Measurements from ENCODE around the gene MEGF6. TPM values are rescaled to one million over a fixed set of nuclear protein-coding genes. Genes with fewer than 3 reads are reported as not detected.
A peak's percentile ranks its signal among the peaks of the same experiment; 100 is the strongest.
"Not testable (repeated sequence)": the region's sequence is repeated elsewhere in the genome, so short reads cannot be mapped to it uniquely, and the experiment has no call there.

Gene MEGF6
- total RNA-seq, 2 donors from 2014 or later = 4.9 to 6.8 TPM

DNA sequence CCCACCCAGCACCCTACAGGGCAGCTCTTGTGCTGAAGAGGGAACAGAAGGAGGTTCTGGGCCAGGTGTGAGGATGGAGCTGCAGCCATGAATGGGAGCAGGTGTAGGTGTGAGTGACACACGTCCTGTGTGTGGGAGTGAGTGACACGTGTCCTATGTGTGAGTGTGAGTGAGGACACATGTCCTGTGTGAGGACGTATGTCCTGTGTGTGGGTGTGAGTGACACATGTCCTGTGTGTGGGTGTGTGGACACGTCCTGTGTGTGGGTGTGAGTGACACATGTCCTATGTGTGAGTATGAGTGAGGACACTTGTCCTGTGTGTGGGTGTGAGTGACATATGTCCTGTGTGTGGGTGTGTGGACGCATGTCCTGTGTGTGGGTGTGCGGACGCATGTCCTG, 26.4 kb downstream of the MEGF6 start:
- DNase-seq (peak in 1 of 2 donors; percentile 40), ATAC-seq (replicated peaks in 1 of 2) (peak; percentile 72 to 80)
- Mint-ChIP-seq H3K36me3 (ENCODE audit: insufficient read depth in 2 of 2) (peaks cover 0 to 3% of the 10 kb centered on the region in 2 donors), H3K27me3 (ENCODE audit: low read depth) (no peaks in the 10 kb centered on the region), H3K9me3 (no peaks in the 10 kb centered on the region), H3K27ac (no peak overlapping the region), H3K4me3 (no peak overlapping the region), H3K4me1 (ENCODE audit: low read depth) (no peaks in the 10 kb centered on the region)

DNA sequence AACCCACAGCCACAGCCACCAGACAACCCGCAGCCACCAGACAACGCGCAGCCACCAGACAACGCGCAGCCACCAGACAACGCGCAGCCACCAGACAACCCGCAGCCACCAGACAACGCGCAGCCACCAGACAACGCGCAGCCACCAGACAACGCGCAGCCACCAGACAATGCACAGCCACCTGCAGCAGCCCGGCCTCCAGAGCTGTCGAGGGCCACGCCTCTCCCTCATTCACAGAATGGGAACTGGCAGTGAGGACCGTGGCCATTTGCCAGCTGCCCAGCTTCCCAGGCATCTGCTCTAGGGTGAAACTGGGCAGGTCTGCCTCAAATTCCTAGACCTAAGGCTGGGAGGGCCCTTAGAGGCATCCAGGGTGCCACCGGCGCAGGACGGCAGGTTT, 27.6 kb downstream of the MEGF6 start:
- ATAC-seq (replicated peaks in 1 of 2); H3K27ac Mint-ChIP-seq; H3K9me3 Mint-ChIP-seq; H3K4me3 Mint-ChIP-seq; H3K36me3 Mint-ChIP-seq (ENCODE audit: insufficient read depth in 2 of 2); DNase-seq; H3K4me1 Mint-ChIP-seq (ENCODE audit: low read depth); H3K27me3 Mint-ChIP-seq (ENCODE audit: low read depth): not testable (repeated sequence)

DNA sequence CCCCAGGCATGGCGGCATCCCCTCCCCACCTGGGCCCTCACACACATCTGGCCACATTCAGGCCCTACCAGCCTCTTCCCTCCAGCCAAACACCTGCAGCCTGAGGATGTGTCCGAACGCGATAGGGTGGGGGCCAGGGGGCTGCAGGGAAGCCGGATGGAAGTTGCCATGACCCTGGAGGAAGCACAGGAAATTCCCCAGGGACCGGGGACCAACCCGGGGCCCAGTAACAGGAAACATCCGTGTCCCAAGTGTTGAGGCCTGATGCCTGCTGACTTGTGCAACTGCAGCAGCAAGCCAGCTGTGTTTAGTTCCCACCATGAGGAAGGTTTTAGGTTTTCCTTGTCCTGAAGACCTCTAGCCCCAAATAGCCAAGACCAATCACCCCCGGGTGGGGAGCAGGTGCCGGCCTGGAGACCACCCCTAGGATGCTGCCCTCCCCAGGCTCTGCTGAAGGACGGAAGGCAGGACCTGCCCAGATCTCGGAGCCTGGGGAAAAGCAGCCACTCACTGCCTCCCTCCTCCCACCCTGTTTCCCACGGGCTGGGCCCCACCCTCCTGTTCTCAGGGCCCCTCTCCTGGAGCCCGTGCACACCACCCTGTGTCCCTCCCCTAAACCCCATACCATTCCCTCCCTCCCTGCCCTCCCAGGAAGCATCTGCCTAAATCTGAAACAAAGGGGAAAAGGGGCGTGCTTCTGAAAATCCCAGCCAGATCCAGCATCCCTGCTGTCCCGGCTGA, 29.8 kb downstream of the MEGF6 start:
- Mint-ChIP-seq H3K4me1 (ENCODE audit: low read depth) (no peaks in the 10 kb centered on the region), H3K27me3 (ENCODE audit: low read depth) (no peaks in the 10 kb centered on the region), H3K27ac (no peak overlapping the region), H3K9me3 (no peaks in the 10 kb centered on the region), H3K4me3 (no peak overlapping the region), H3K36me3 (ENCODE audit: insufficient read depth in 2 of 2) (peaks cover 0 to 3% of the 10 kb centered on the region in 2 donors)
- DNase-seq = no peak
- no peak for ATAC-seq (replicated peaks in 1 of 2)

DNA sequence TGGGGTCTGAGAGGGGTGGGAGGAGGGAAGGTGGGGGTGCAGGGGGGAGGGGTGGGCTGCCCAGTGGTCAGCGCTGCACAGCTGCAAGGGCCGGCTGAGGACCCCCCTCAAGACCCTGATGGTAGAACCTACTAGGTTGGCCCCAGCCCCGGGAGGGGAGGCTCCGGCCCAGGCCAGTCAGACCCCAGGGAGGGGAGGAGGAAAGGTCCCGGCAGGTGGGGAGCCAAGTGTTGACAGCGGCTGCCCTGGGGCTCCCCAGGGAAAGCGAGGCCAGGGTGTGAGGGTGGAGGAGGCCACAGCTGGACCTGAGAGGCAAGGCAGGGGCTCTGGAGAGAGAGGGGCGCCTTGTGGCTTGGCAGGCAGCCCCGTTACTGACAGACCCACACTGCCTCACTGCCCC, 31.1 kb downstream of the MEGF6 start:
- DNase-seq = no peak
- Mint-ChIP-seq H3K4me1 (ENCODE audit: low read depth) (no peaks in the 10 kb centered on the region), H3K4me3 (no peak overlapping the region), H3K9me3 (no peaks in the 10 kb centered on the region), H3K27ac (no peak overlapping the region), H3K27me3 (ENCODE audit: low read depth) (no peaks in the 10 kb centered on the region), H3K36me3 (ENCODE audit: insufficient read depth in 2 of 2) (peaks cover 0 to 3% of the 10 kb centered on the region in 2 donors)
- ATAC-seq (replicated peaks in 1 of 2) = no peak

DNA sequence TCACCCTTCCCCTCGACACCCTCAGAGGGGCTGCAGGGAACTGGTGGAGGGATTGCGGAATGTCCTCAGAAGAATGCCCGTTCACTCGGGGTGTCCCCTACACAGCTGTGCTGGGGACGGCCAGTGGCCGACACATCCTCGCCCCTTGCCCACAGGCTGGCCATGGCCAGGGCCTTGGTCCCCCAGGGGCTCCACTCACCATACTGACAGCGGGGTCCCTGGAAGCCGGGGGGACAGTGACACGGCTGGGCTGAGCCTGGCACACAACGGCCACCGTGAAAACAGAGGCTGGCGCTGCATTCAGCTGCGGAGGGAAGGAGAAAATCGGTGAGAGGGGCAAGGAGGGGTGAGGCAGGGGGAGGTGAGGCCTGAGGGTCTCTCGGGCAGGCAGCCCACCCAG, 31.7 kb downstream of the MEGF6 start:
- Mint-ChIP-seq H3K4me3 (no peak overlapping the region), H3K27me3 (ENCODE audit: low read depth) (no peaks in the 10 kb centered on the region), H3K4me1 (ENCODE audit: low read depth) (no peaks in the 10 kb centered on the region), H3K9me3 (no peaks in the 10 kb centered on the region), H3K27ac (no peak overlapping the region), H3K36me3 (ENCODE audit: insufficient read depth in 2 of 2) (peaks cover 0 to 3% of the 10 kb centered on the region in 2 donors)
- no peak for DNase-seq
- ATAC-seq (replicated peaks in 1 of 2) = no peak

DNA sequence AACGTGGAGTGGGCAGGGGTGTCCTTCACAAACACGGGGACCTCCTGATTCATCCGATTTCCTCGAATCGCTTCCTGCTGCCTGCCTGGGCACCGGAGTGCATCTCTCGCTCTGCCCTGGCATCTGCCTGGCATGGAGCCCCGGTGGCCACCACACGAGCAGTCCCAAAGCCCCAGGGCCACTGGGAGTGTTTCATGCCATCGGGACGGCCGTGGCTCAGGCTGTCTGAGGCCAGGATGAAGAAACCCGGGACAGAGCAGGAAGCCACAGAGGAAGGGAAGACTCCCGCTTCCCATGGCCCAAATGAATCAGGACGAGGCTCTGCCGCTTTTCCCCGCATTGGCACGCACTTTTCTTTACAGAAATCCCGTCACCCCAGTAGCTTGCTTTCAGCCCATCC, 32.4 kb downstream of the MEGF6 start:
- Mint-ChIP-seq H3K27ac (no peak overlapping the region), H3K27me3 (ENCODE audit: low read depth) (no peaks in the 10 kb centered on the region), H3K9me3 (no peaks in the 10 kb centered on the region), H3K4me3 (no peak overlapping the region), H3K36me3 (ENCODE audit: insufficient read depth in 2 of 2) (peaks cover 0 to 3% of the 10 kb centered on the region in 2 donors), H3K4me1 (ENCODE audit: low read depth) (no peaks in the 10 kb centered on the region)
- ATAC-seq (replicated peaks in 1 of 2) (no peak), DNase-seq (no peak)

DNA sequence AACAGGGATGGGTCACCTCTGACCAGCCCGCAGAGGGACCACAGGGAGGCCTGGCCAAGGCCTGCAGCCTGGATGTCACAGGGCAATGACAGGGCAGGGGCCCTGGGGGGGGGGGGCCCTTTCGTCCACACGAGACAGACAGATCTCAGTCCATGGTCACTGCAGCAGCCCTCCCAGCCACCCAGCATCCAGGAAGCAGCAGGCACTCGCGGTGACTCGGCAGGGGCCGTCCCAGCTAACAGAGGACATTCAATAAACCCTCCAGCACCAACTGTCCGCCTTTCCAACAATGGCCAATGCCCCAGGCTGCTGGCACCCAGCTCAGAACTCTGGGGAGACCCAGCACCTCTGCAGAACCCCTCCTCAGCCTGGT, 32.9 kb downstream of the MEGF6 start:
- H3K27ac Mint-ChIP-seq = no peak overlapping the region
- peaks cover 0 to 3% of the 10 kb centered on the region in 2 donors for H3K36me3 Mint-ChIP-seq (ENCODE audit: insufficient read depth in 2 of 2)
- no peaks in the 10 kb centered on the region for H3K4me1 Mint-ChIP-seq (ENCODE audit: low read depth)
- no peak overlapping the region for H3K4me3 Mint-ChIP-seq
- DNase-seq (no peak), ATAC-seq (replicated peaks in 1 of 2) (no peak)
- no peaks in the 10 kb centered on the region for H3K27me3 Mint-ChIP-seq (ENCODE audit: low read depth)
- H3K9me3 Mint-ChIP-seq = no peaks in the 10 kb centered on the region

DNA sequence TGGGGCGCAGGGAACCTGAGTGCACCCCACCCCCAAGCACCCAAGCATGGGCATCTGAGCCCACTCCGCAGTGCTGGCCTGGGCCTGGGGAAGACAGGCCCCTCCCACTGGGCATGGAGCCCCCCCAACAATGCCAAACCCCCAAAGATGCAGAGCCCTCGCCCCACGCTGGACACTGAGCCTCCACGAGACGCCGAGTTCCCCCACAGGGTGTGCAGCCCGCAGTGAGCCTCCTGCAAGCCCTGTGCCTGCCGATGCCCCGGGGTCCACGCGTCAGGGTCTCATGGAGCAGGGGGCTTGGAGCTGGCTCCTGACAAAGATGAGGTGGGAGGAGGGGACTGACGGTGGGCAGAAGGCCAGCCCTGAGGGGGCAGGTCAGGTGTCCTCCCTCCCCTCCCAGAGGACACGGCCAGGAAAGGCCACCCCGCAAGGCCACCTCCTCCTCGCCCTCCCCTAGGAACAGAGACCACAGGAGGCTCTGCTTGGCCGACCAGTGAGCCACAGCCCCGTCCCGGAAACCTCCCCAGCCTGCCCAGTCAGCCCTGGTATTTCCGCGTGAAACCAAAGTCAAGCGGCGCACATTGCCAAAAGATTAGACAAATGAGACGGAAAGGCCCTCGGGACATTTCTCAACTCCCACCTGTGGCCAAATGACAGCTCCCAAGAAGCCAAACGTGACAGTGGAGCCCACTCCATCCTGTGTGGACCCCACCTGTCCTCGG, 33.4 kb downstream of the MEGF6 start:
- H3K27me3 Mint-ChIP-seq (ENCODE audit: low read depth) = no peaks in the 10 kb centered on the region
- peaks cover 0 to 3% of the 10 kb centered on the region in 2 donors for H3K36me3 Mint-ChIP-seq (ENCODE audit: insufficient read depth in 2 of 2)
- DNase-seq (no peak), ATAC-seq (replicated peaks in 1 of 2) (no peak)
- H3K4me3 Mint-ChIP-seq = no peak overlapping the region
- no peak overlapping the region for H3K27ac Mint-ChIP-seq
- no peaks in the 10 kb centered on the region for H3K9me3 Mint-ChIP-seq
- no peaks in the 10 kb centered on the region for H3K4me1 Mint-ChIP-seq (ENCODE audit: low read depth)

DNA sequence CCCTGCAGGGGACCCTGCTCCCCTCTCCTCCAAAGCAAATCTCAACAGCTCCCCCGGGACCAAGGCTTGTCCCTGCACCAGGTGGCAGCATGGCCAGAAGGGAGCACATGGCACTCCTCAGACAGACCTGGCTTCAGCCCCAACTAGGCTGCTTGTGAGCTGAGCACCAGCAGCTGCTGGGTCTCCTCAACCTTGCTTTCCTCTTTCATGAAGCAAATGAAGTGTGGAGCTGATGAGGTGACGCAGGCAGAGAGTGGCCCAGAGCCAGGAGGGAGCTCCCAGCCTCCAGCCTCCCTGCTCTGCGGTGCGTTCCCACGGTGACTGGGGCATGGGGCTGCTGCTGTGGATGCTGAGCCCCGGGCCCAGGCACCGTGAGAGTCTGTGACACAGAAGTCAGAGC, 34.0 kb downstream of the MEGF6 start:
- H3K4me1 Mint-ChIP-seq (ENCODE audit: low read depth) = no peaks in the 10 kb centered on the region
- H3K27me3 Mint-ChIP-seq (ENCODE audit: low read depth) = no peaks in the 10 kb centered on the region
- no peaks in the 10 kb centered on the region for H3K9me3 Mint-ChIP-seq
- no peak for ATAC-seq (replicated peaks in 1 of 2)
- H3K27ac Mint-ChIP-seq = no peak overlapping the region
- H3K36me3 Mint-ChIP-seq (ENCODE audit: insufficient read depth in 2 of 2) = peaks cover 0 to 3% of the 10 kb centered on the region in 2 donors
- DNase-seq = no peak
- H3K4me3 Mint-ChIP-seq = no peak overlapping the region

DNA sequence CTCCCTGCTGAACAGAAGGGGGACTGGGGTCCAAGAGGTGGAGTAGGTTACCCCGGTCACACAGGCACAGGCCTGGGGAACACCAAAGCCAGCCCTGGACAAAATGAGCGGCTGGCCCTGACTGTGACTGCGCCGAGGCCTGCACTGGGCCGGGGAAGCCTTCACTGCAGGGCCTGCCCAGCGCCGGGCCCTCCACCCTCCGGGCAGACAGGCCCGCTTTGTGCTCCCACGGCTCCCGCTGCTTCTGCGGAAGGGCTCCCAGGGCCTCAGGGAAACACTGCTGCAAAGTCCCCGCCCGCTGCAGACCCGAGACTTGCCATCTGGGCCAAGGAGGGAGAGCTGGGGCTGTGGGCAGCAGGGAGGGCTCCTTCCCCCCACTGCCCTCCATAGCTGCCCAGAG, 35.3 kb downstream of the MEGF6 start:
- Mint-ChIP-seq H3K4me1 (ENCODE audit: low read depth) (no peaks in the 10 kb centered on the region), H3K27me3 (ENCODE audit: low read depth) (no peaks in the 10 kb centered on the region), H3K27ac (no peak overlapping the region), H3K4me3 (no peak overlapping the region), H3K9me3 (no peaks in the 10 kb centered on the region), H3K36me3 (ENCODE audit: insufficient read depth in 2 of 2) (no peaks in the 10 kb centered on the region)
- ATAC-seq (replicated peaks in 1 of 2) (no peak), DNase-seq (no peak)

DNA sequence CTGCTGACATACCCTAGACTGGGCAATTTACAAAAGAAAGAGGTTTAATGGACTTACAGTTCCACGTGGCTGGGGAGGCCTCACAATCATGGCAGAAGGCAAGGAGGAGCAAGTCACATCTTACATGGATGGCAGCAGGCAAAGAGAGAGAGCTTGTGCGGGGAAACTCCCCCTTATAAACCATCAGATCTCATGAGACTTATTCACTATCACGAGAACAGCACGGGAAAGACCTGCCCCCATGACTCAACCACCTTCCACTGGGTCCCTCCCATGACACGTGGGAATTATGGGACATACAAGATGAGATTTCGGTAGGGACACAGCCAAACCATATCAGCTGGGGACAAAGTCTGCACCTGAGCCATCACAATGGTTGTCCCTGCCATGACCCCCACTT, 35.8 kb downstream of the MEGF6 start:
- not testable (repeated sequence) for H3K27ac Mint-ChIP-seq; H3K27me3 Mint-ChIP-seq (ENCODE audit: low read depth); ATAC-seq (replicated peaks in 1 of 2); H3K36me3 Mint-ChIP-seq (ENCODE audit: insufficient read depth in 2 of 2); H3K4me1 Mint-ChIP-seq (ENCODE audit: low read depth); DNase-seq; H3K9me3 Mint-ChIP-seq; H3K4me3 Mint-ChIP-seq

DNA sequence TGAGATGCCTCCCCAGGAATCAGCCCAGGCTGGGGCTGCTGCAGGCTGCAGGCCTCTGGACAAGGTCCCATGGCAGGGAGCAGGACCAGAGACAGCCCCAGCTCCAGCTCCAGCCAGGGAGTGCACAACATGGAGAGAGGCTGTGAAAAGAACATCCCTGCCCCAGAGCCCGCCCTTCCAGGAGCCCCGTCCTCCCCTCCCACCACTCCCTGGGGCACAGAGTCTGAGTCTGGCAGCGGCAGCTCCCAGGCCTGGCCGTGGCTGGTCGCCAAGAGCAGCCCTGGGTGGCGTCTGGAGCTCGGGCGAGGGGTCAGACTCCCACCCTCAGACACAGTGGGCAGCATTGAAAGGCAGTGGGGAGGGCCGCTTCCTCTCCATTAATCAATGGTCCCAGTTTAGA, 37.8 kb downstream of the MEGF6 start:
- Mint-ChIP-seq H3K36me3 (ENCODE audit: insufficient read depth in 2 of 2) (no peaks in the 10 kb centered on the region), H3K4me1 (ENCODE audit: low read depth) (no peaks in the 10 kb centered on the region), H3K27me3 (ENCODE audit: low read depth) (no peaks in the 10 kb centered on the region), H3K9me3 (no peaks in the 10 kb centered on the region), H3K4me3 (no peak overlapping the region), H3K27ac (no peak overlapping the region)
- DNase-seq = no peak
- no peak for ATAC-seq (replicated peaks in 1 of 2)

DNA sequence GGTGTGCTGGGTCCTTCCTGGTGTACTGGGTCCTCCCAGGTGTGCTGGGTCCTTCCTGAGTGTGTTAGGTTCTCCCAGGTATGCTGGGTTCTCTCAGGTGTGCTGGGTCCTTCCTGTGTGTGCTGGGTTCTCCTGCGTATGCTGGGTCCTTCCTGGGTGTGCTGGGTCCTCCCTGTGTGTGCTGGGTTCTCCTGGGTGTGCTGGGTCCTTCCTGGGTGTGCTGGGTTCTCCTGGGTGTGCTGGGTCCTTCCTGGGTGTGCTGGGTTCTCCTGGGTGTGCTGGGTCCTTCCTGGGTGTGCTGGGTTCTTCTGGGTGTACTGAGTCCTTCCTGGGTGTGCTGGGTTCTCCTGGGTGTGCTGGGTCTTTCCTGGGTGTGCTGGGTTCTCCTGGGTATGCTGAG, 38.7 kb downstream of the MEGF6 start:
- H3K4me3 Mint-ChIP-seq; H3K36me3 Mint-ChIP-seq (ENCODE audit: insufficient read depth in 2 of 2); DNase-seq; H3K4me1 Mint-ChIP-seq (ENCODE audit: low read depth); H3K27ac Mint-ChIP-seq; H3K9me3 Mint-ChIP-seq; H3K27me3 Mint-ChIP-seq (ENCODE audit: low read depth); ATAC-seq (replicated peaks in 1 of 2): not testable (repeated sequence)

DNA sequence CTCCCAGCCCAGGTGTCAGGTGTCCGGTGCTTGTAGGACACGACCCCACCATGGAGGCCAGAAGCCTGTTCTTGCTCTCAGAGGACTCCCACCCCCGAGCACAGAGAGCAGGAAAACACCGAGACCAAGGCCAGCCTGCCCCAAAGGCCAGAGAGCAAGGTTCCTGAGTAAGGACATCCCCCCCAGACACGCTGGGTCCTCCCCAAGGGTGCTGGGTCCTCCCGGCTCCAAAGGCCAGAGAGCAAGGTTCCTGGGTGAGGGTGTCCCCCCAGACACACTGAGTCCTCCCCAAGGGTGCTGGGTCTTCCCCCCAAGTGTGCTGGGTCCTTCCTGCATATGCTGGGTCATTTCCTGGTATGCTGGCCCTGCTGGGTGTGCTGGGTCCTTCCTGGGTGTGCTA, 40.0 kb downstream of the MEGF6 start:
- ATAC-seq (replicated peaks in 1 of 2) (no peak), DNase-seq (no peak)
- no peak overlapping the region for H3K4me3 Mint-ChIP-seq
- no peaks in the 10 kb centered on the region for H3K36me3 Mint-ChIP-seq (ENCODE audit: insufficient read depth in 2 of 2)
- no peaks in the 10 kb centered on the region for H3K4me1 Mint-ChIP-seq (ENCODE audit: low read depth)
- H3K27ac Mint-ChIP-seq = no peak overlapping the region
- H3K9me3 Mint-ChIP-seq = no peaks in the 10 kb centered on the region
- no peaks in the 10 kb centered on the region for H3K27me3 Mint-ChIP-seq (ENCODE audit: low read depth)

Measured in activated T-cell treated with anti-CD3 and anti-CD28 coated beads, Interleukin-2, amount 50 U/mL, for 72 hours (primary cell).